ENCODE measurements around the gene RAB44.
A peak's percentile ranks its signal among the peaks of the same experiment; 100 is the strongest.

Gene RAB44

DNA sequence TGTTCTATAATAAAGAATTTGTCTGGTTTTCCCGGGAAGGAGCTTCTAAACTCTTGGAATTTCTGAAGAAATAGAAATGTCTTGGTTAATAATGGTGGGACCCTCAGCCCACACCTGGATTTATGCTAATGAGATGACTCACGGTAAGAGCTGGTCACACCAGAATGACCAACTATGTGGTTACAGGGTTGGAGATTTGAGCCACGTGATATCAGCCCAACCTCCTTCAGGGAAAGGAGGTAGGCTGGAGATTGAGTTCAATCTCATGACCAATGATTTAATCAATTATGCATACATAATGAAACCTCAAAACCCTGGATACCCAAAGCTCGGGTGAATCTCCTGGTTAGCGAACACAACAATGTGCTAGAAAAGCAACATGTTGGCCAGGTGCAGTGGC is 41.2 kb upstream of the RAB44 start:
- TF ChIP-seq CTCF (IDR thresholded peaks at IDR 0.05; ENCODE audit: borderline replicate concordance, insufficient read depth, low read depth, low read length) = no peak
- no peak overlapping the region for H3K4me3 ChIP-seq (ENCODE audit: low read depth, low read length)

GRCh38 chr6:36657271-36657670 is 40.4 kb upstream of the RAB44 start:
- 0 out of 2 replicates have a peak, but pooled peaks have one; percentile 19 for TF ChIP-seq CTCF (IDR thresholded peaks at IDR 0.05; ENCODE audit: borderline replicate concordance, insufficient read depth, low read depth, low read length)
- H3K4me3 ChIP-seq (ENCODE audit: low read depth, low read length) = no peak overlapping the region

- TF ChIP-seq CTCF (IDR thresholded peaks at IDR 0.05; ENCODE audit: borderline replicate concordance, insufficient read depth, low read depth, low read length) = no peak
- no peak overlapping the region for H3K4me3 ChIP-seq (ENCODE audit: low read depth, low read length)
Observed at GRCh38 chr6:36657942-36658544, 39.6 kb upstream of the RAB44 start.

DNA sequence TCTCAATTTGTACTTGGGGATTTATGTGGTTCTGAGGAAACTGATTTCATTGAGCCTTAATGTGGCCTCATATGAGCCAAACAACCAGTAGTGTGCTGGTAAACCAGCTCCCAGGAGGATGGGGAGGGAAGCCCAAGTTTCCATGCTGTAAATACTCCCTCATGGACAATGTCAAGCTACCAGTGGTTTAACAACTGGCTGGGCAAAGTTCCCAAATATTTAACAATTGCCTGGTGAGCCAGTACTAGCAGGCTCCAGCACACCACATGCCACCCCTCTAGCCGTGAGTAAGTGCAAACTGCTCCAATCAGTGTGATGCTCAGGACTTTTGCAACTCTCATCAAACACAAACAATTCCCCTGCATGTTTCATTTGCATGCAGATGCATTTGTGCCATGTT is 38.4 kb upstream of the RAB44 start:
- H3K4me3 ChIP-seq (ENCODE audit: low read depth, low read length) = no peak overlapping the region
- TF ChIP-seq CTCF (IDR thresholded peaks at IDR 0.05; ENCODE audit: borderline replicate concordance, insufficient read depth, low read depth, low read length) = no peak

DNA sequence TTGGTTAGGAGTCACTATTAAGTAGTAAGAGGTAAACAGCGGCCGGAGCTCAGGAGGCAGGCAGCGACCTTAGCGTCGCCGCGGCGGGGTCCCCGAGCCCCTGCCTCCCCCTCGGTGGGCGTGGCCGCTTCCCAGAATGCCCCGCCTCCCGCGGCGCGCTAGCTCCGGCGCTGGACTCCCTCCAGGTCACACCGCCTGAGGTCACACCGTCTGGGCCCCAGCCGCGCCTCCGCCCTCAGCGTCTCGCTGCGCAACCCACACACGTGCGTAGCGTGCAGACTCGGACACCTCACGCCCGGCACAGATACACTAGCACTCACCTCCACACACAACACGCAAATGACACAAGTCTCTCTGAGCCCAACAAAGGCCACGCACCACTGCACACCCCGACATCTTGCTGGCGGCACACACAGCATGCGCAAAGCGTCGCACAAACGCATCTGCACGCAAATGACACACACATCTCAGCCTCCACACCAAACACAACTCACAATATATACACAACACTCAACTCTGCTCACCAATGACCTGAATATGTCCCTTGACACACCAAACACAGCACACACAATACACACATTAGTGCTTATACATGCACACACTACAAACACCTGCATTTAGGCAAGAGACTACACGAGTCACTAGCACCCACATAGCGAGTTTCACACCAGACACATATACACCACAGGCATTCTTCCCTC is 36.7 kb upstream of the RAB44 start:
- H3K4me3 ChIP-seq (ENCODE audit: low read depth, low read length) = no peak overlapping the region
- no peak for TF ChIP-seq CTCF (IDR thresholded peaks at IDR 0.05; ENCODE audit: borderline replicate concordance, insufficient read depth, low read depth, low read length)

DNA sequence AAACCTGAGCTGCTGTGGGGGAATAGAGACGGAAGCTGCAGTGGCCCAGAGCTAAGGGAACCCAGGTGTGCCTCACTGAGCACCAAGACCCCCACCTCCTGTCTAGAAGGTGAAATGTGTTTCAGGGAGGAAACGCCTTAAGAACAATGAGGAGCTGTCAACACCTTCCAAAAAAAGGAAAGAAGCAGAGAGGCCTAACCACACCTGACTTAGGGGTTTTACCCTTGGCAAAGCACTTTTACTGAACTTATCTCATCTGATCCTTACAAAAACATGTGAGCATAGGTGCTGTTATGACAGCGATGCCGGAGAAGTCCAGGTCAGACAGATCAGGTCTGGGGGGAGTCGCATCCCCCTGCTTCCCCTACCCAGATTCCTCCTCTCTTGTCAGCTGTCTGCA is 35.2 kb upstream of the RAB44 start:
- no peak overlapping the region for H3K4me3 ChIP-seq (ENCODE audit: low read depth, low read length)
- no peak for TF ChIP-seq CTCF (IDR thresholded peaks at IDR 0.05; ENCODE audit: borderline replicate concordance, insufficient read depth, low read depth, low read length)

GRCh38 chr6:36662827-36663256 is 34.8 kb upstream of the RAB44 start:
- no peak for TF ChIP-seq CTCF (IDR thresholded peaks at IDR 0.05; ENCODE audit: borderline replicate concordance, insufficient read depth, low read depth, low read length)
- H3K4me3 ChIP-seq (ENCODE audit: low read depth, low read length) = no peak overlapping the region

All from GM12875 (cell line).